Type B pancreatic cell (in vitro differentiated cells): ENCODE data around the gene XRCC5. TPM values are rescaled to one million over a fixed set of nuclear protein-coding genes. Genes with fewer than 3 reads are reported as not detected.

Source experiments
- DNase-seq: peaks from one replicate; pipeline ENCODE4 v3.0.0; 2021; ENCODE audit warnings: mixed read lengths; ENCODE audit not compliant: unreplicated experiment; ENCODE audit errors: extremely low spot score
- H3K27ac Mint-ChIP-seq: 2 replicates; pipeline ENCODE4 v1.8.0; 2021; ENCODE audit warnings: mild to moderate bottlenecking, mixed read lengths
- H3K27me3 Mint-ChIP-seq: 2 replicates; pipeline ENCODE4 v1.8.0; 2021; ENCODE audit warnings: mixed read lengths
- H3K36me3 Mint-ChIP-seq: 2 replicates; pipeline ENCODE4 v1.8.0; 2021; ENCODE audit warnings: mixed read lengths
- H3K4me1 Mint-ChIP-seq: one replicate; pipeline ENCODE4 v1.8.0; 2021; ENCODE audit warnings: mixed read lengths; ENCODE audit not compliant: unreplicated experiment
- H3K4me3 Mint-ChIP-seq: 2 replicates; pipeline ENCODE4 v1.8.0; 2021; ENCODE audit warnings: mild to moderate bottlenecking, mixed read lengths
- H3K9me3 Mint-ChIP-seq: 2 replicates; pipeline ENCODE4 v1.8.0; 2021; ENCODE audit warnings: mixed read lengths
- total RNA-seq: library from RNA; stranded (reverse); gene quantifications from 2 replicates; pipeline ENCODE4 v1.2.1, GENCODE V29; 2021; ENCODE audit warnings: low replicate concordance
- TF ChIP-seq, protein P1 (sequence below): fragments of 200-600 bp; sonication (generic); conservative IDR thresholded peaks from 2 replicates; pipeline ENCODE4 v1.5.0; 2021; ENCODE audit warnings: antibody characterized with exemption, mild to moderate bottlenecking

XRCC5 gene
- total RNA-seq, 1 donor from 2014 or later = 349 TPM

DNA sequence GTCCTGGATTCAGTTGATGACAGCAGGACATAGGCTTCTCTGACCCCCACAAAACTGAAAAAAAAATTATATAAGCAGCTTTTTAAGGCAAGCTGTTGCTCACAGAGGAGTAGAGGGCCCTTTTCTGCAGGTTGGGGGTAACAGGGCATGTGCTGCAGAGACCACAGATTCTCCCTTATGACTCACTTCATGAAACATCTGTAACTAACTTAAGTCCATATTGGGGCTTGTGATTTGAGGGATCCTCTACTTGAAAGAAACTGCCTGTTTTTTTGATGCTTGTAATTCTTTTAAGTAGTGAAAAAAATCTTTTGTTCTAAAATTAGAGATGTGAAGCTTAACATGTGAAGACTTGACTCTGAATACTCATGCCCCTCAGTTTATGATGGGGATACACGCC, 33.4 kb downstream of the XRCC5 start:
- TF ChIP-seq, protein P1, sequence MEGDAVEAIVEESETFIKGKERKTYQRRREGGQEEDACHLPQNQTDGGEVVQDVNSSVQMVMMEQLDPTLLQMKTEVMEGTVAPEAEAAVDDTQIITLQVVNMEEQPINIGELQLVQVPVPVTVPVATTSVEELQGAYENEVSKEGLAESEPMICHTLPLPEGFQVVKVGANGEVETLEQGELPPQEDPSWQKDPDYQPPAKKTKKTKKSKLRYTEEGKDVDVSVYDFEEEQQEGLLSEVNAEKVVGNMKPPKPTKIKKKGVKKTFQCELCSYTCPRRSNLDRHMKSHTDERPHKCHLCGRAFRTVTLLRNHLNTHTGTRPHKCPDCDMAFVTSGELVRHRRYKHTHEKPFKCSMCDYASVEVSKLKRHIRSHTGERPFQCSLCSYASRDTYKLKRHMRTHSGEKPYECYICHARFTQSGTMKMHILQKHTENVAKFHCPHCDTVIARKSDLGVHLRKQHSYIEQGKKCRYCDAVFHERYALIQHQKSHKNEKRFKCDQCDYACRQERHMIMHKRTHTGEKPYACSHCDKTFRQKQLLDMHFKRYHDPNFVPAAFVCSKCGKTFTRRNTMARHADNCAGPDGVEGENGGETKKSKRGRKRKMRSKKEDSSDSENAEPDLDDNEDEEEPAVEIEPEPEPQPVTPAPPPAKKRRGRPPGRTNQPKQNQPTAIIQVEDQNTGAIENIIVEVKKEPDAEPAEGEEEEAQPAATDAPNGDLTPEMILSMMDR = no peak
- no peak for DNase-seq
- H3K36me3 Mint-ChIP-seq = peaks cover 38% of the 10 kb centered on the region

DNA sequence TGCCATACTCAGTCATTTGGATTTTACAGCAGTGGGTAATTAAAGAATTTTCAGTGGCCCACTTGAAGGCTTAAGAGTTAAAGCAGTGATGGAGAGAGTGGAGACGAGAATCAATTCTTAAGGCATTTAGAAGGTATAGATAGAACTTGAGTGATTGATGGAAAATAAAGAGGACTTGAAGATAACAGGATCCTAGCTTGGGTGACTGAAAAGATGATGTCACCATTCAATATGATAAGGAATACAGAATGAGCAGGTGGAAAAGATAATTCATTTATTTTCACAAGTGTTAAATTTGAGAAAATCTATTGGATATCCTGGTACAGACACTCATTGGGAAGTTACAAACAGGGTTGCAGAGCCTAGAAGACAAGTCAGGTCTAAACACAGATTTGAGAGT, 35.2 kb downstream of the XRCC5 start:
- Mint-ChIP-seq H3K27ac (no peak overlapping the region), H3K36me3 (peaks cover 31% of the 10 kb centered on the region), H3K4me3 (no peak overlapping the region), H3K27me3 (no peaks in the 10 kb centered on the region), H3K9me3 (no peaks in the 10 kb centered on the region), H3K4me1 (no peaks in the 10 kb centered on the region)
- TF ChIP-seq, protein P1 = no peak
- DNase-seq = no peak

More for the DNA sequence above, 33.4 kb downstream of the XRCC5 start:
- Mint-ChIP-seq H3K4me3 (no peak overlapping the region), H3K27ac (no peak overlapping the region), H3K4me1 (no peaks in the 10 kb centered on the region), H3K27me3 (no peaks in the 10 kb centered on the region), H3K9me3 (no peaks in the 10 kb centered on the region)

DNA sequence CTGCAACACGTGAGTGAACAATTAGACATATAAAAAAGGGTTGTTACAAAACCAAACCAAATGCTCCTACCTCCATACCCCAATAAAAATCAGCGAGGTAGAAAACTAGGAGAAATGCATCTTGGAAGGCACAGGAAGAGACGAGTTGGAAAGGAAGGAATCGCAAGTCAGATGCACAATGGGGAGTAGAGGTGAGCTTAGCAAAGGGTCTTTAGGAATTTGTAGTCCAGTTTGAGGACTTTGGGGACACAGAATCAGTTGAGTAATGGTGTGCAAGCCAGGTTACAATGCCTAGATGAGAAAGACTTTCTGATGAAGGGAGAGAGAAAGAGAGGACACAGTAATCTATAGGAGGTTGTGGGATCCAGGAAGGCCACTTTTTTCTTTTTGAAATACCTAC, 35.7 kb downstream of the XRCC5 start:
- H3K4me3 Mint-ChIP-seq = no peak overlapping the region
- TF ChIP-seq, protein P1 = no peak
- peaks cover 30% of the 10 kb centered on the region for H3K36me3 Mint-ChIP-seq
- H3K9me3 Mint-ChIP-seq = no peaks in the 10 kb centered on the region
- no peak for DNase-seq
- no peaks in the 10 kb centered on the region for H3K4me1 Mint-ChIP-seq
- H3K27ac Mint-ChIP-seq = no peak overlapping the region
- no peaks in the 10 kb centered on the region for H3K27me3 Mint-ChIP-seq

DNA sequence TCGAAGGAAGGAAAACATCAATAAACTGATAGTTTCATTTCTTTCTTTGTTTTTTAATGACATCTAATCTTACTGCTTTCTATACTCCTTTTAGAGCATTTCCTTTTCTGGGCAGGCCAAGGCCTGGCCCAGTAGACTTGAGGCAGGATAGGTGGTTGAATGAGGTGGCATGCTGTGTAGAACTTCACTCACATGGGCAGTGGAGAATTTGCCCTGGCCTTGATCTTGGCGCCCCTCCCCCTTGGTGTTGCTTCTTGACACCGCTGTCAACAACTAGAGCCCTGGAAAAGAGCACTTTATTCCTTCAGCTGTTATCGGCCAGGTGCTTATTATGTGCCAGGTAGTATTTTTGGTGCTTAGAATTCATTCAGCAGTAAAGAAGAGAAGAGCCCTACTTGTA, 37.4 kb downstream of the XRCC5 start:
- TF ChIP-seq, protein P1 = no peak
- no peak for DNase-seq
- Mint-ChIP-seq H3K36me3 (peaks cover 33% of the 10 kb centered on the region), H3K9me3 (no peaks in the 10 kb centered on the region), H3K27me3 (no peaks in the 10 kb centered on the region), H3K27ac (no peak overlapping the region), H3K4me1 (no peaks in the 10 kb centered on the region), H3K4me3 (no peak overlapping the region)

DNA sequence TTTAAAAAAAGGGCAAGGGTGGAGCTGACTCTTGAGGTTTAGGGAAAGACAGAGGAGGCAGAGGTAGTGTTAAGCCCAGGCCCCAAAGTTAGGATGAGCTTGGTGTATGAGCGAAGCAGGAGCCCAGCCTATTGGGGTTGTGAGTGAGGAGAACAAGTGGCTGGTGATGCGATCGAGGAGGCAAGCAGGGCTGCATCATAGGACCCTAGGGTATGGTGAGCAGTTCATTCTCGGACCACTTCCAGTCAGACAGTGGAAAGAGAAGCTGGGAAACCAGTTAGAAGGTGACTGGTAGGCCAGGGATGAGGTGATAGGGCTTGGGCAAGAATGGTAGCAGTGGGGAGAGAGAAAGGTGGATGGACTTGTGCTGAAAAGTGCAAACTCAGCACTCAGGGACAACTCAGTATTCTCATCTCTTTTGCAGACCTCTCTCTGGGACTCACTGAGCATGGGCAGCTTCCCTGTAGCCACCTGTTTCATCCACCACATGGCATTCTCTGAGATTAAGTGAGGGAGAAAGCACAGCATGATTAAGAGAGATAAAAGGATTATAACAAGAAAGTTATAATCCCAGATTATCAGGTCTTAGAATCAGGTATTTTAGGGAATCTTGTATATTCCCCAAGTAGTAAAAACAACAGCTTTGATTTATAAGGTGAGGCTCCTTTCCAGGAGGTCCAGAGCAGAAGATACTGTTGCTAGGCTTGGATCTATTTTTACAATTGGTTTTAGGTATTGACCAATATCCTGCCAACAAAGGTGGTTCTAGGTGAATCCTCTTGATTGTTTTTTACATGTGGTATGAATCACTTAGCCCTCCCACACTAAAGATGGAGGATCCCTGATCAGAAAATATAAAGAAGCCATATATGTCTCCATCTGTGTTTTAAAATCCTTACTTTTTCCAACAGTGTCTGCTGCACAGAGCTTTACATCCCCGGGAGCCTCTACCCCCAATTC, 38.3 kb downstream of the XRCC5 start:
- H3K36me3 Mint-ChIP-seq = peaks cover 37% of the 10 kb centered on the region
- no peaks in the 10 kb centered on the region for H3K4me1 Mint-ChIP-seq
- H3K4me3 Mint-ChIP-seq = no peak overlapping the region
- no peak overlapping the region for H3K27ac Mint-ChIP-seq
- no peak for DNase-seq
- no peaks in the 10 kb centered on the region for H3K27me3 Mint-ChIP-seq
- H3K9me3 Mint-ChIP-seq = no peaks in the 10 kb centered on the region
- TF ChIP-seq, protein P1 = no peak
